H1 (cell line): ENCODE measurements around the gene HLA-DPB1.

Experiments
- GABPA ChIP-seq: IDR thresholded peaks from 2 replicates; pipeline ENCODE4 v1.6.1; 2011; ENCODE audit warnings: mild to moderate bottlenecking, low read length, moderate library complexity, borderline replicate concordance; ENCODE audit not compliant: insufficient read depth
- RFX5 ChIP-seq: IDR thresholded peaks from 2 replicates; pipeline ENCODE4 v1.6.1; 2011; ENCODE audit warnings: low read depth, low read length, improper control_type of control experiment, borderline replicate concordance
- TF ChIP-seq, protein P1 (sequence below), 3 experiments: IDR thresholded peaks; 1 replicate in 2 of 3; 2 replicates in 1 of 3; pipeline versions ENCODE4 v1.5.1 to v1.6.1; 2011; ENCODE audit warnings: low read length in 3 of 3, mild to moderate bottlenecking in 3 of 3, inconsistent platforms in 2 of 3, low read depth in 1 of 3, moderate library complexity in 1 of 3; ENCODE audit not compliant: insufficient read depth in 1 of 3; ENCODE audit errors: control extremely low read depth in 1 of 3

DNA sequence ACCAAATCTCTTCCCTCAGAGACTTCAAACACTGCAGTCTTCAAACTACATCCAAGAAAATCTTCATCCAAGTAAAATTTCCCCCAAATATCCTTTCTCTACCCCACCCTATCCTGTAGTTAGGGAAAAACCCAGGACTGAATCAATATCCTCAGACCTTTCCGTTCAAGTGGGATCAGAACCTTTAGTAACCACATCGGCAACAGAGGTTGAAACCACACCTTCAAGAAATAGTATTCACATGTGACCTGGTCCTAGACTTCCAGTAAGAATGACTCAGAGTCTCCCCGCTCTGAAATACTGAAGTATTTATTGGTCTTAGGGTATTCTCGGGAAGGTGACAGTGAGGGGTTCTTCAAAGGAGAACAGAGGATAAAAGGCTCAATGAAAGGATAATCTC is 11.1 kb upstream of the HLA-DPB1 start:
- TF ChIP-seq, protein P1, sequence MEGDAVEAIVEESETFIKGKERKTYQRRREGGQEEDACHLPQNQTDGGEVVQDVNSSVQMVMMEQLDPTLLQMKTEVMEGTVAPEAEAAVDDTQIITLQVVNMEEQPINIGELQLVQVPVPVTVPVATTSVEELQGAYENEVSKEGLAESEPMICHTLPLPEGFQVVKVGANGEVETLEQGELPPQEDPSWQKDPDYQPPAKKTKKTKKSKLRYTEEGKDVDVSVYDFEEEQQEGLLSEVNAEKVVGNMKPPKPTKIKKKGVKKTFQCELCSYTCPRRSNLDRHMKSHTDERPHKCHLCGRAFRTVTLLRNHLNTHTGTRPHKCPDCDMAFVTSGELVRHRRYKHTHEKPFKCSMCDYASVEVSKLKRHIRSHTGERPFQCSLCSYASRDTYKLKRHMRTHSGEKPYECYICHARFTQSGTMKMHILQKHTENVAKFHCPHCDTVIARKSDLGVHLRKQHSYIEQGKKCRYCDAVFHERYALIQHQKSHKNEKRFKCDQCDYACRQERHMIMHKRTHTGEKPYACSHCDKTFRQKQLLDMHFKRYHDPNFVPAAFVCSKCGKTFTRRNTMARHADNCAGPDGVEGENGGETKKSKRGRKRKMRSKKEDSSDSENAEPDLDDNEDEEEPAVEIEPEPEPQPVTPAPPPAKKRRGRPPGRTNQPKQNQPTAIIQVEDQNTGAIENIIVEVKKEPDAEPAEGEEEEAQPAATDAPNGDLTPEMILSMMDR (IDR thresholded peaks at IDR 0.05; ENCODE audit: control extremely low read depth in 1 of 3, insufficient read depth in 1 of 3, low read depth in 1 of 3, low read length in 3 of 3) = no peak
- TF ChIP-seq GABPA = no peak
- no peak for TF ChIP-seq RFX5
